ENCODE data around the gene KRT17. TPM values are rescaled to one million over a fixed set of nuclear protein-coding genes. Genes with fewer than 3 reads are reported as not detected.

Gene KRT17
- total RNA-seq, 1 experiment from 2014 or later = 4,105 TPM

GRCh38 chr17:41664587-41665565 is 40.5 kb upstream of the KRT17 start:
- TF ChIP-seq CTCF (IDR thresholded peaks at IDR 0.05; ENCODE audit: unreplicated experiment) = no peak
- intact Hi-C loops (cut with micrococcal nuclease) = loop anchor here (5.0 kb wide), 1 partner anchor 168 kb away; no protein-coding TSS in a partner anchor
- no peaks in the 10 kb centered on the region for H3K27me3 Mint-ChIP-seq (ENCODE audit: insufficient read depth, unreplicated experiment)
- H3K9me3 Mint-ChIP-seq (ENCODE audit: unreplicated experiment) = no peaks in the 10 kb centered on the region
- POLR2A ChIA-PET = interaction anchor here (0.6 to 7.3 kb wide), 17 partner anchors 9 to 1167 kb away, joined by 3 to 148 read pairs (median 5); partner anchors contain the start of genes EIF1 and KRT17
- no TSS peak for BruUV-seq (replicated peaks)
- no peaks in the 10 kb centered on the region for H3K36me3 Mint-ChIP-seq (ENCODE audit: insufficient read depth, unreplicated experiment)
- H3K4me3 Mint-ChIP-seq (ENCODE audit: unreplicated experiment) = peak overlapping the region; percentile 70
- peak overlapping the region; percentile 66 for H3K27ac Mint-ChIP-seq (ENCODE audit: low read depth, unreplicated experiment)
- CTCF ChIA-PET = interaction anchor here (0.6 to 11.5 kb wide), 31 partner anchors 11 to 1307 kb away, joined by 3 to 566 read pairs (median 4); partner anchors contain the start of genes KRT13 and KRT9
- DNase-seq (ENCODE audit: unreplicated experiment) = no peak
- peaks cover 36% of the 10 kb centered on the region for H3K4me1 Mint-ChIP-seq (ENCODE audit: insufficient read depth, unreplicated experiment)

DNA sequence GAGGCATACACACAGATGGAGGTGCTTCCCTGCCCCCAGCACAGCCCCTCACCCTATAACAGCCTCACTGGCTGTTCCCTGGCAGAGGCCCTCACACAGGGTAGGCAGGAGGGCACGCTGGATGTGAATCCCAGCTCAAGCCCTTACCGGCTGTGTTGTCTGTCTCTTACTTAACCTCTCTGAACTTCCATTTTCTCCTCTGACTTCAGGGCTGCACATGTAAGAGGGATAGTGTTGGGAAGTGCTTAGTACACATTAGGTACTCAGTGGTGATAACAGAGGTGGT is 39.7 kb upstream of the KRT17 start:
- intact Hi-C loops (cut with micrococcal nuclease) = loop anchor here (5.0 kb wide), 1 partner anchor 167 kb away; no protein-coding TSS in a partner anchor
- CTCF ChIA-PET = interaction anchor here (0.6 to 11.5 kb wide), 14 partner anchors 15 to 1306 kb away, joined by 3 to 566 read pairs (median 6); partner anchors contain the start of genes KRT13 and KRT17
- no peaks in the 10 kb centered on the region for H3K9me3 Mint-ChIP-seq (ENCODE audit: unreplicated experiment)
- no peak overlapping the region for H3K4me3 Mint-ChIP-seq (ENCODE audit: unreplicated experiment)
- no peaks in the 10 kb centered on the region for H3K36me3 Mint-ChIP-seq (ENCODE audit: insufficient read depth, unreplicated experiment)
- H3K27ac Mint-ChIP-seq (ENCODE audit: low read depth, unreplicated experiment) = no peak overlapping the region
- no peak for DNase-seq (ENCODE audit: unreplicated experiment)
- H3K27me3 Mint-ChIP-seq (ENCODE audit: insufficient read depth, unreplicated experiment) = no peaks in the 10 kb centered on the region
- POLR2A ChIA-PET = interaction anchor here (0.7 to 7.3 kb wide), 7 partner anchors 9 to 754 kb away, joined by 3 to 148 read pairs (median 12); partner anchors contain the start of genes EIF1 and KRT17
- BruUV-seq (replicated peaks) = no TSS peak
- TF ChIP-seq CTCF (IDR thresholded peaks at IDR 0.05; ENCODE audit: unreplicated experiment) = no peak
- peaks cover 44% of the 10 kb centered on the region for H3K4me1 Mint-ChIP-seq (ENCODE audit: insufficient read depth, unreplicated experiment)

DNA sequence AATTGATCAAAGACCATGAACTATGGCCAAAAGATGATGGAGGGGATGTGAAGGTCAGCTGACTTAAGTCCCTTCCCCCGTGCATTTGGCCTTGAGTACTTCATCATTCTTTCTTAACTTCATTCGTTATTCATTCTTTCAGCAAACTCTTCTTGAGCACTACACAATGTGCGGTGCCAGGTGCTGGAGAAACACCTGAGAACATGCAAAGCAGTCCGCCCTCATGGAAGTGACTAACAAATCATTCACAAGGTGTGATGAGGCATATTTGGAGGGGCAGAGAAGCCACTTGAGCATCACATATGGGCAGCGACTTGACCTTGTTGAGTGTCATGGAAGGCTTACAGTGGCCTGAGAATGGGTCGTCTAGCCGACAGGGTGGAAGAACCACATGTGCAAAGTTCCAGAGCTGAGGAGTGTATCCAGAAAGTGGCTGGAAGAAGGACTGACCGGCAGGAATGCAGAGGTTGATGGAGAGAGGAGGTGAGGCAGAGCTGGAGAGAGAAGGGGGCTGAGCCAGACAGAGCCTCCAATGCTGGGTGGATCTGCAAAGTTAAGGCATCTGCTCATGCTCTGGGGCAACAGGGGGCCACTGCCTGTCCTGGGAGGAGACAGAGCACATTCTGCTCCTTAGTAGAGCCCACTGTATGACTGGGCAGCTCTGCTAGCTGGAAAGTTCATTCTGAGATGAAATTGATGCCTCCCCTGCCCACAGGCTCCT is 39.2 kb upstream of the KRT17 start:
- DNase-seq (ENCODE audit: unreplicated experiment) = peak; percentile 30
- H3K4me1 Mint-ChIP-seq (ENCODE audit: insufficient read depth, unreplicated experiment) = peaks cover 46% of the 10 kb centered on the region
- ChIA-PET POLR2A (interaction anchor here (0.7 to 7.3 kb wide), 9 partner anchors 8 to 753 kb away, joined by 3 to 148 read pairs (median 5); partner anchors contain the start of genes EIF1 and KRT17), CTCF (interaction anchor here (0.5 to 11.5 kb wide), 44 partner anchors 15 to 1306 kb away, joined by 3 to 566 read pairs (median 5); partner anchors contain the start of gene KRT17)
- BruUV-seq (replicated peaks) = no TSS peak
- no peak overlapping the region for H3K4me3 Mint-ChIP-seq (ENCODE audit: unreplicated experiment)
- no peaks in the 10 kb centered on the region for H3K27me3 Mint-ChIP-seq (ENCODE audit: insufficient read depth, unreplicated experiment)
- H3K9me3 Mint-ChIP-seq (ENCODE audit: unreplicated experiment) = no peaks in the 10 kb centered on the region
- intact Hi-C loops (cut with micrococcal nuclease) = loop anchor here (2.0 to 5.0 kb wide), 2 partner anchors 166 to 807 kb away; no protein-coding TSS in a partner anchor
- no peak overlapping the region for H3K27ac Mint-ChIP-seq (ENCODE audit: low read depth, unreplicated experiment)
- no peak for TF ChIP-seq CTCF (IDR thresholded peaks at IDR 0.05; ENCODE audit: unreplicated experiment)
- no peaks in the 10 kb centered on the region for H3K36me3 Mint-ChIP-seq (ENCODE audit: insufficient read depth, unreplicated experiment)
